ENCODE data around the gene PPM1D.

DNA sequence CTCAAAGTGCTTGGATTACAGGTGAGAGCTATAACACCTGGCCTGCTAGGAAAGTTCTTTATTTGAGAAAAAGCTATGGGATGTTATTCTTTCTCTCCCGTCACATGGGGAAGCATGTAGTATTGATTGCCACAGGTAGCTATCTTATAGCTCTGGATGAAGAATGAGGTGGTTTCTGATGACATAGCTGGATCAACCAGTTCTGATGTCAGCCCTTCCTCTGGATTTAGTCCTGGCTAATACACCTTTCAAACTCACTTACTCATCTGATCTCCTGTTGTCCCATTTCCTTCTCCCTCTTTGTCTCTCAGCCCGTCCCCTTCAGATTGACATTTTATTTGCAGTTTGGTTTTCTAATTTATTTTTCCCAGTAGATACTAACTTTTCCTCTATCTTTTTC is 14.1 kb upstream of the PPM1D start:
- TF ChIP-seq ELF4 (IDR thresholded peaks at IDR 0.05) (no peak), ZNF384 (IDR thresholded peaks at IDR 0.05) (no peak), SP1 (IDR thresholded peaks at IDR 0.05) (no peak), ARNT (IDR thresholded peaks at IDR 0.05) (no peak), LEF1 (IDR thresholded peaks at IDR 0.05; ENCODE audit: borderline replicate concordance) (no peak), SUZ12 (IDR thresholded peaks at IDR 0.05) (no peak), CTBP1 (IDR thresholded peaks at IDR 0.05; ENCODE audit: borderline replicate concordance) (no peak), BHLHE40 (IDR thresholded peaks at IDR 0.05; ENCODE audit: borderline replicate concordance) (no peak)
- TF ChIP-seq, protein P1, sequence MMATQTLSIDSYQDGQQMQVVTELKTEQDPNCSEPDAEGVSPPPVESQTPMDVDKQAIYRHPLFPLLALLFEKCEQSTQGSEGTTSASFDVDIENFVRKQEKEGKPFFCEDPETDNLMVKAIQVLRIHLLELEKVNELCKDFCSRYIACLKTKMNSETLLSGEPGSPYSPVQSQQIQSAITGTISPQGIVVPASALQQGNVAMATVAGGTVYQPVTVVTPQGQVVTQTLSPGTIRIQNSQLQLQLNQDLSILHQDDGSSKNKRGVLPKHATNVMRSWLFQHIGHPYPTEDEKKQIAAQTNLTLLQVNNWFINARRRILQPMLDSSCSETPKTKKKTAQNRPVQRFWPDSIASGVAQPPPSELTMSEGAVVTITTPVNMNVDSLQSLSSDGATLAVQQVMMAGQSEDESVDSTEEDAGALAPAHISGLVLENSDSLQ (IDR thresholded peaks at IDR 0.05): no peak
